GM12878 (cell line): Measurements from ENCODE around the gene LARGE1. TPM values are rescaled to one million over a fixed set of nuclear protein-coding genes. Genes with fewer than 3 reads are reported as not detected.

Experiments used
- ATAC-seq: fragments of 200-7000 bp; cut with Tn5 transposase; 3 replicates; pipeline ENCODE4 v1.9.1; 2020; ENCODE audit warnings: mild to moderate bottlenecking, moderate library complexity
- BruUV-seq: library from RNA; stranded (reverse); fragments of 400-500 nt; replicated peaks from 2 replicates; lab custom pipeline; 2021; lab: Mats Ljungman, UMichigan
- CTCF ChIA-PET: fragments of 300-600 bp; sonication (Branson Sonifier 250); formaldehyde crosslinking; extraction: SDS; loops from one replicate; lab custom pipeline; 2021; ENCODE audit warnings: inconsistent platforms; lab: Yijun Ruan, JAX
- POLR2A ChIA-PET: fragments of 350-600 bp; formaldehyde crosslinking; extraction: SDS; loops from one replicate; lab custom pipeline; 2021; ENCODE audit warnings: inconsistent platforms; lab: Charles Lee
- RAD21 ChIA-PET: fragments of 300-600 bp; sonication (Branson Sonifier 250); formaldehyde crosslinking; loops from one replicate; lab custom pipeline; 2023; ENCODE audit warnings: antibody characterized with exemption; ENCODE audit not compliant: unreplicated experiment; lab: Charles Lee
- SMC1A ChIA-PET: fragments of 300-600 bp; sonication (Branson Sonifier 250); formaldehyde crosslinking; loops from one replicate; lab custom pipeline; 2023; ENCODE audit not compliant: unreplicated experiment, uncharacterized antibody; lab: Charles Lee
- DNase-seq: peaks from one replicate; pipeline ENCODE4 v3.0.0-alpha.2; 2011; ENCODE audit warnings: low read depth, low spot score
- FAIRE-seq: peaks from 3 replicates; lab custom pipeline; 2011; peaks lifted over from hg19 to GRCh38; lab: Jason Lieb, UNC
- H2AFZ ChIP-seq: 2 replicates; pipeline ENCODE4 v1.6.0; 2011; ENCODE audit warnings: low read depth, low read length, control low read depth; ENCODE audit not compliant: control insufficient read depth
- H3K27ac ChIP-seq: 2 replicates; pipeline ENCODE4 v1.5.1; 2011; ENCODE audit warnings: control low read depth; ENCODE audit not compliant: control insufficient read depth, insufficient read depth
- H3K27me3 ChIP-seq, 2 experiments: replicated peaks in 1 of 2; 2 replicates each; pipeline versions ENCODE4 v1.6.0 to v1.6.1; 2011; ENCODE audit warnings: low read length in 1 of 2; ENCODE audit not compliant: control insufficient read depth in 2 of 2, insufficient read depth in 2 of 2
- H3K36me3 ChIP-seq, 2 experiments: 2 replicates each; pipeline ENCODE4 v1.5.1; 2011; ENCODE audit warnings: low read length in 1 of 2; ENCODE audit not compliant: control insufficient read depth in 2 of 2, insufficient read depth in 2 of 2
- H3K4me1 ChIP-seq: 2 replicates; pipeline ENCODE4 v1.6.1; 2011; ENCODE audit warnings: mild to moderate bottlenecking, low read length, moderate library complexity, mixed read lengths; ENCODE audit not compliant: control insufficient read depth, insufficient read depth
- H3K4me2 ChIP-seq: 2 replicates; pipeline ENCODE4 v1.6.0; 2011; ENCODE audit warnings: control low read depth; ENCODE audit not compliant: control insufficient read depth, insufficient read depth
- H3K4me3 ChIP-seq: fragments of 200-600 bp; sonication (generic); 2 replicates; pipeline ENCODE4 v1.5.1; 2016
- H3K79me2 ChIP-seq: 2 replicates; pipeline ENCODE4 v1.6.0; 2011; ENCODE audit warnings: low read length; ENCODE audit not compliant: control insufficient read depth, insufficient read depth
- H3K9ac ChIP-seq: 2 replicates; pipeline ENCODE4 v1.8.0; 2011; ENCODE audit warnings: low read length, control low read depth, mixed read lengths; ENCODE audit not compliant: control insufficient read depth, insufficient read depth
- H3K9me3 ChIP-seq: replicated peaks from 3 replicates; pipeline ENCODE4 v1.5.1; 2011; ENCODE audit warnings: mild to moderate bottlenecking, low read length; ENCODE audit not compliant: control insufficient read depth, insufficient read depth
- H4K20me1 ChIP-seq: 2 replicates; pipeline ENCODE4 v1.6.0; 2011; ENCODE audit not compliant: control insufficient read depth, insufficient read depth
- E2F8 ChIP-seq: fragments of 450-650 bp; IDR thresholded peaks from 2 replicates; pipeline ENCODE4 v1.6.1; 2018; ENCODE audit warnings: mild to moderate bottlenecking, low read depth, moderate library complexity; ENCODE audit not compliant: partially characterized antibody
- IRF3 ChIP-seq: fragments of 450-650 bp; IDR thresholded peaks from 2 replicates; pipeline ENCODE4 v1.6.1; 2014; ENCODE audit warnings: mild to moderate bottlenecking
- NBN ChIP-seq: fragments of 450-650 bp; IDR thresholded peaks from 2 replicates; pipeline ENCODE4 v1.6.1; 2016
- SMARCA5 ChIP-seq: fragments of 450-650 bp; IDR thresholded peaks from 2 replicates; pipeline ENCODE4 v1.6.1; 2017; ENCODE audit warnings: mild to moderate bottlenecking
- SRF ChIP-seq, 2 experiments: IDR thresholded peaks; 2 replicates each; pipeline ENCODE4 v1.6.1; 2011; ENCODE audit warnings: low read depth in 2 of 2, low read length in 2 of 2, mild to moderate bottlenecking in 1 of 2, moderate library complexity in 1 of 2
- TAF1 ChIP-seq: IDR thresholded peaks from 2 replicates; pipeline ENCODE4 v1.6.1; 2011; ENCODE audit warnings: mild to moderate bottlenecking, low read depth, low read length, borderline replicate concordance
- WGBS: methylation state at CpG from one replicate; pipeline ENCODE4 v1.1.6; 2016; ENCODE audit warnings: low lambda C conversion rate; ENCODE audit not compliant: insufficient replicate concordance, insufficient coverage; ENCODE audit errors: missing lambda C conversion rate; 5-methylcytosine and 5-hydroxymethylcytosine counted together
- in situ Hi-C: fragments of 300-500 bp; cut with MboI; formaldehyde crosslinking; loops from 9 replicates; pipeline ENCODE4 v1.14.3; 2018; ENCODE audit warnings: mixed read lengths
- intact Hi-C: fragments of 100-400 bp; cut with micrococcal nuclease; formaldehyde crosslinking; loops from one replicate; pipeline ENCODE4 v1.14.2; 2022; ENCODE audit not compliant: unreplicated experiment
- polyA plus RNA-seq, 11 experiments: library from polyadenylated mRNA; depleted of rRNA in 4 of 11; unstranded in 6 of 11; stranded (reverse) in 5 of 11; fragments of >200 nt; fragmentation: Nextera tagmentation in 4 of 11; fragmentation: Illumina TruSeq in 1 of 11; extraction: Ambion mirVana in 4 of 11; extraction: Trizol in 1 of 11; gene quantifications; 1 replicate in 1 of 11; 2 replicates in 10 of 11; pipeline versions ENCODE4 v1.2.1 to v1.2.3, GENCODE V29; 2011 to 2016; ENCODE audit warnings: inconsistent platforms in 2 of 11, missing spikeins in 2 of 11, low read depth in 1 of 11
- total RNA-seq, 4 experiments: library from RNA; depleted of rRNA in 3 of 4; stranded (reverse); fragments of >200 nt in 3 of 4; fragmentation: Illumina TruSeq in 1 of 4; extraction: Trizol in 1 of 4; gene quantifications; 2 replicates each; pipeline versions ENCODE4 v1.2.1 to v1.2.3, GENCODE V29; 2013 to 2021
- TF ChIP-seq, protein P1 (sequence below): fragments of 450-650 bp; IDR thresholded peaks from 2 replicates; pipeline ENCODE4 v1.6.1; 2017; ENCODE audit warnings: borderline replicate concordance

Gene LARGE1
- total and polyA plus RNA-seq, 10 of the 15 experiments (the other 5 are each of a cell fraction or from before 2014, with no cell fraction given) = 3.2 to 41.4 (median 17.3) TPM

DNA sequence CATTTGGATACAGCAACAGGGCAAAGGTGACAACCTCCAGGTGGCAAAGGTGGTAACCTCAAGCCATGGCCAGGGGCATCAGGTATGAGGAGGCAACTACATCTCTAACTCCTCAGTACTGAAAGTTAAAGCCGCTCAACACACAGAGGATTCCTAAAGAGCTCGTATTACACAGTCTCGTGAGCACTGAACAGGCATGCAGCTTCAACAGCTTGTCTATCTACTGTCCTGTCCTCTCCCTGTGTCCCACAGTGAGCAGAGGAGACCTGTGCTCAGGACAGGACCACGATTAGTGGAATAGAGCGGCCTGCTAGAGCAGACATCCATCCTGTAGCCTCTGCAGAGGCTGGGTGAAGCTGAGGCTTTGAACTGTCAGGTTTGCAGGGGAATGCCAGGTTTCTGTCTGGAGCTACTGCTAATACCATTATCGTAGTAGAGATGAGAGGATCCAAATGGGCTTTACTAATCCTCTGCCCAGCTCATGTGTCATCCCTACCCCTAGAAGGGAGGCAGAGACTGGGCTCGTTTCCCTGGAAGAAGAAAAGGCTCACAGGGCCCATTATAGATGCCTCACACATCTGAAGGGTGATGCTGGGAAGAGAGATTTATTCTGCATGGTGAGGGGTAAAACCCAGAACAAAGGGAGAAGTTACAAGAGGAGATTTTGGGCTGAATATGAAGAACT is 415.2 kb downstream of the LARGE1 start:
- Histone ChIP-seq H3K27me3 (no peaks in the 10 kb centered on the region), H3K9me3 (no peaks in the 10 kb centered on the region), H2AFZ (no peak overlapping the region), H3K4me1 (no peaks in the 10 kb centered on the region), H3K4me3 (no peak overlapping the region), H3K9ac (no peak overlapping the region), H3K4me2 (no peak overlapping the region), H3K79me2 (no peaks in the 10 kb centered on the region), H4K20me1 (no peaks in the 10 kb centered on the region), H3K27ac (no peak overlapping the region), H3K36me3 (no peaks in the 10 kb centered on the region)
- intact Hi-C loops = no loop called here
- DNase-seq (no peak), ATAC-seq (no peak), FAIRE-seq (no peak)
- ChIA-PET POLR2A (no interaction called here), SMC1A (interaction anchor here (0.6 to 1.6 kb wide), 7 partner anchors 9 to 204 kb away, joined by 3 to 4 read pairs (median 3); no protein-coding TSS in a partner anchor), CTCF (interaction anchor here (0.7 to 1.3 kb wide), 2 partner anchors 203 to 248 kb away, joined by 4 to 5 read pairs; no protein-coding TSS in a partner anchor), RAD21 (interaction anchor here (1.3 to 1.4 kb wide), 2 partner anchors 32 to 205 kb away, joined by 4 read pairs; no protein-coding TSS in a partner anchor)
- WGBS = 90% methylated on average over 7 of the region's 7 CpGs
- no TSS peak for BruUV-seq
- in situ Hi-C loops = loop anchor here (5.0 kb wide), 1 partner anchor 602 kb away; no protein-coding TSS in a partner anchor
- TF ChIP-seq SRF (IDR thresholded peaks at IDR 0.05; ENCODE audit: low read depth in 2 of 2, low read length in 2 of 2) (no peak), IRF3 (no peak), TAF1 (no peak), E2F8 (no peak), SMARCA5 (no peak), NBN (no peak)
- TF ChIP-seq, protein P1, sequence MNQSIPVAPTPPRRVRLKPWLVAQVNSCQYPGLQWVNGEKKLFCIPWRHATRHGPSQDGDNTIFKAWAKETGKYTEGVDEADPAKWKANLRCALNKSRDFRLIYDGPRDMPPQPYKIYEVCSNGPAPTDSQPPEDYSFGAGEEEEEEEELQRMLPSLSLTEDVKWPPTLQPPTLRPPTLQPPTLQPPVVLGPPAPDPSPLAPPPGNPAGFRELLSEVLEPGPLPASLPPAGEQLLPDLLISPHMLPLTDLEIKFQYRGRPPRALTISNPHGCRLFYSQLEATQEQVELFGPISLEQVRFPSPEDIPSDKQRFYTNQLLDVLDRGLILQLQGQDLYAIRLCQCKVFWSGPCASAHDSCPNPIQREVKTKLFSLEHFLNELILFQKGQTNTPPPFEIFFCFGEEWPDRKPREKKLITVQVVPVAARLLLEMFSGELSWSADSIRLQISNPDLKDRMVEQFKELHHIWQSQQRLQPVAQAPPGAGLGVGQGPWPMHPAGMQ = no peak
- TF ChIP-seq, all 136 proteins: peak for 0
